ENCODE data around the gene HIPK2.

DNA sequence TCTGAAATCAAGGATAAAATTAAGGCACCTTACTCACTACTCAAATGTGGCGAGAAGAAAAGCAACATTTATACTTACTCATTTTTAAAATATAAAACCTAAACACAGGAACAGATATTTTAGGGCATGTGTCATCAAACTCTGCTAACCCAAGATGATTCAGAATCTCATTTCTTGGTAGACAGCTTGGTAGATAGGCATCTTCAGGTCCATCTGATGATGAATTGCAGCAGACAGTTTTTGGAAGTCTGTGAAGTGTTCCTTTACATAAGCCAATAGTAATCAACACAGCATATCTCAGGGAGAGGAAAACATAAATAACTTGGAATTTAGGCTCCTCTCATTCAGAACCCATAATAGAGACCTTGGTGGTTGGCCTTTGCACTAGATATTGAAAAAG, 3.4 kb downstream of the HIPK2 start:
- TF ChIP-seq POLR2A (IDR thresholded peaks at IDR 0.05): no peak
- TF ChIP-seq, protein P1, sequence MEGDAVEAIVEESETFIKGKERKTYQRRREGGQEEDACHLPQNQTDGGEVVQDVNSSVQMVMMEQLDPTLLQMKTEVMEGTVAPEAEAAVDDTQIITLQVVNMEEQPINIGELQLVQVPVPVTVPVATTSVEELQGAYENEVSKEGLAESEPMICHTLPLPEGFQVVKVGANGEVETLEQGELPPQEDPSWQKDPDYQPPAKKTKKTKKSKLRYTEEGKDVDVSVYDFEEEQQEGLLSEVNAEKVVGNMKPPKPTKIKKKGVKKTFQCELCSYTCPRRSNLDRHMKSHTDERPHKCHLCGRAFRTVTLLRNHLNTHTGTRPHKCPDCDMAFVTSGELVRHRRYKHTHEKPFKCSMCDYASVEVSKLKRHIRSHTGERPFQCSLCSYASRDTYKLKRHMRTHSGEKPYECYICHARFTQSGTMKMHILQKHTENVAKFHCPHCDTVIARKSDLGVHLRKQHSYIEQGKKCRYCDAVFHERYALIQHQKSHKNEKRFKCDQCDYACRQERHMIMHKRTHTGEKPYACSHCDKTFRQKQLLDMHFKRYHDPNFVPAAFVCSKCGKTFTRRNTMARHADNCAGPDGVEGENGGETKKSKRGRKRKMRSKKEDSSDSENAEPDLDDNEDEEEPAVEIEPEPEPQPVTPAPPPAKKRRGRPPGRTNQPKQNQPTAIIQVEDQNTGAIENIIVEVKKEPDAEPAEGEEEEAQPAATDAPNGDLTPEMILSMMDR (IDR thresholded peaks at IDR 0.05): no peak
